Activated CD8-positive, alpha-beta memory T cell treated with anti-CD3 and anti-CD28 coated beads, Interleukin-2, amount 10 ng/mL, durations not matched to agents 7 days and 5 days (primary cell): ENCODE measurements around the gene NEK8. TPM values are rescaled to one million over a fixed set of nuclear protein-coding genes. Genes with fewer than 3 reads are reported as not detected.
"Not testable (repeated sequence)": the region's sequence is repeated elsewhere in the genome, so short reads cannot be mapped to it uniquely, and the experiment has no call there.

Experiments
- ATAC-seq: fragments of 150-1000 bp; cut with Tn5 transposase; one replicate; pipeline ENCODE4 v1.10.0; 2021; ENCODE audit warnings: moderate library complexity
- CTCF ChIA-PET: fragments of 350-600 bp; sonication (Branson Sonifier 250); formaldehyde crosslinking; loops from one replicate; lab custom pipeline; 2021; ENCODE audit warnings: antibody characterized with exemption; lab: Charles Lee
- DNase-seq: peaks from one replicate; pipeline ENCODE4 v3.0.0-alpha.2; 2020
- H3K27ac Mint-ChIP-seq: one replicate; pipeline ENCODE4 v1.8.0; 2021; ENCODE audit warnings: mild to moderate bottlenecking, mixed read lengths
- H3K27me3 Mint-ChIP-seq: one replicate; pipeline ENCODE4 v1.8.0; 2021; ENCODE audit warnings: mixed read lengths
- H3K36me3 Mint-ChIP-seq: one replicate; pipeline ENCODE4 v1.8.0; 2021; ENCODE audit warnings: mild to moderate bottlenecking, mixed read lengths
- H3K4me1 Mint-ChIP-seq: one replicate; pipeline ENCODE4 v1.8.0; 2021; ENCODE audit warnings: mixed read lengths
- H3K4me3 Mint-ChIP-seq: one replicate; pipeline ENCODE4 v1.8.0; 2021; ENCODE audit warnings: mild to moderate bottlenecking, moderate library complexity, mixed read lengths
- H3K9me3 Mint-ChIP-seq: one replicate; pipeline ENCODE4 v1.8.0; 2022; ENCODE audit warnings: low read depth, mixed read lengths
- total RNA-seq, 2 experiments: library from RNA; stranded (reverse); gene quantifications; one replicate each; pipeline ENCODE4 v1.2.3, GENCODE V29; 2021

The NEK8 gene
- total RNA-seq, 2 experiments from 2014 or later, result 3.6 to 5.1 TPM

DNA sequence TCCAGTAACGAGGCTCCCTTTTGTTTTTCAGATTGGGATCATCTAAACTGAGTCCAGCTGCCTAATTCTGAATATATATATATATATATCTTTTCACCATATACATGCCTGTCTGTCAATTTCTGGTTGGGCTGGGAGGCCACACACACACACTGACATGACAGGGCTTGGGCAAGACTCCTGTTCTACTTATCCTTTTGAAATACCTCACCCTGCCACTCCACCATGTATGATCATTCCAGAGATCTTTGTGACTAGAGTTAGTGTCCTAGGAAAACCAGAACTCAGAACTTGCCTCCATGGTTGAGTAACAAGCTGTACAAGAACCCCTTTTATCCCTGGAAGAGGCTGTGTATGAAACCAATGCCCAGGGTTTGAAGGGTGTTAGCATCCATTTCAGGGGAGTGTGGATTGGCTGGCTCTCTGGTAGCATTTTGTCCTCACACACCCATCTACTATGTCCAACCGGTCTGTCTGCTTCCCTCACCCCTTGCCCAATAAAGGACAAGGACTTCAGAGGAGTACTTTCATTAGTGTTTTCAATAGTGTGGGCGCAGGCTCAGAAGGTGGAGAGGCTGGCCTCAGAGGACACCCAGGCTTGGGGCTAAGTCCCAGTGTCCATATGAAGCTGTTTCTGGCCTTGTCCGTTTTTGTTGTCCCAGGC lies 4.6 kb upstream of the NEK8 start:
- H3K9me3 Mint-ChIP-seq, DNase-seq, H3K27me3 Mint-ChIP-seq, ATAC-seq: not testable (repeated sequence)
- H3K4me3 Mint-ChIP-seq, result peak overlapping the region; percentile 79
- H3K27ac Mint-ChIP-seq, result peak overlapping the region; percentile 85
- H3K4me1 Mint-ChIP-seq, result peaks cover 53% of the 10 kb centered on the region
- CTCF ChIA-PET, result interaction anchor here (1.1 to 12.9 kb wide), 6 partner anchors 23 to 393 kb away, joined by 3 to 591 read pairs (median 5); partner anchors contain the start of genes FLOT2, PHF12 and TRAF4
- peaks cover 51% of the 10 kb centered on the region for H3K36me3 Mint-ChIP-seq

DNA sequence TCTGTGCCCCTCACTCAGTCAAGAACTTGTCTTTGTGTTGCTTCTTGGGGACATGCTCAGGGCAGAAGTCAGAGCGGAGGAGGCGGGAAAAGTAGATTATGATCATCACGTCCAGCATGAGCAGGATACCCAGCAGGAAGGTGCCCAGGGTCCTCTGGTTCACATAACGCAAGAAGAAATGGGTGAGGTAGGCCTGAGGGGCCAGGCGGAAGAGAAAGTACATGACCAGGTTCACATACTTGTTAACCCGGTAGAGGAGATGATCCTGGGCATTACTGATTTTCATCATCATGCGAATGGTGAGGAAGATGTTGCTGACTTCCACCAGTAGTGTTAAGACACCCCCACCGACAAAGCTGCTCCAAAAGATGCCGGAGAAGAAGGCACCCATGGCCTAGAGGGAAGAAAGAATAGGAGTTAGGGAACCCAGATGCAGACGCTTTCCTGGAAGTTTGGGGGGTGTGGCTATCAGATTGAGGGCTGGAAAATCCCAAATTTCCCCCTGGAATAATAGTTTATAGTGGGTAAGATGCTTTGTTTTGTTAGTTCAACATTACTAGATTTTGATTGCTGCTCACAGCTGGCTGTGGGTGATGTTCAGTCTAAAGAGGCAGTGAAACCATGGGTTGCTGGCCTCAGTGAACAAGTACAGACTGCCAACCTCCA lies 4.0 kb upstream of the NEK8 start:
- Mint-ChIP-seq H3K4me1 (peaks cover 53% of the 10 kb centered on the region), H3K36me3 (peaks cover 51% of the 10 kb centered on the region), H3K9me3 (no peaks in the 10 kb centered on the region), H3K4me3 (peak overlapping the region; percentile 79), H3K27ac (peak overlapping the region; percentile 85), H3K27me3 (no peaks in the 10 kb centered on the region)
- ATAC-seq (no peak), DNase-seq (no peak)
- CTCF ChIA-PET, result interaction anchor here (1.1 to 12.9 kb wide), 8 partner anchors 12 to 393 kb away, joined by 3 to 591 read pairs (median 4); partner anchors contain the start of genes FLOT2 and TRAF4

DNA sequence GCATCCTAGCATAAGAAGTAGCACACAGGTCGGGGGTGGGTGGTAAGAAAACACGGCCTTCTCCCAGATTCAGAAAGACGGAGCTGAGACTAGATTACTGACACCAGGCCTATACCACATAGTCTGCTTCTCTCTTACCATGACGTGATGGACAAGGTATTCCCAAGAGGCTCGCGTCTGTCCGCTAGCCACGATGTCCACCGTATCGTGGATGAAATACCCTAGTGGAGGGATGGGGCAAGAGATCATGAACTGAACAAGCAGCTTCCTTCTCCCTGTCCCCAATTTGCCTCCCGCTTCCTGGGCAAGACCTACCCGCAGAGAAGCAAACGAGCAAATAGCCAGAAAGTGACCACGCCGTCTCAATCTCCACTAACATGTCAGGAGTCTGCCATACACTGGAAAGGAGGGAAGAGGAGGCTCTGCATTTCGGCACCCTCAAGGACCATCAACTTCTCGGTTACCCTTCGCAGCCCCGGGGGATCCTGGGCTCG lies 3.4 kb upstream of the NEK8 start:
- Mint-ChIP-seq H3K9me3 (no peaks in the 10 kb centered on the region), H3K27me3 (no peaks in the 10 kb centered on the region), H3K4me1 (peaks cover 56% of the 10 kb centered on the region), H3K4me3 (peak overlapping the region; percentile 79), H3K27ac (peak overlapping the region; percentile 85), H3K36me3 (peaks cover 45% of the 10 kb centered on the region)
- ATAC-seq (no peak), DNase-seq (peak; percentile 52)
- CTCF ChIA-PET, result interaction anchor here (1.1 to 12.9 kb wide), 10 partner anchors 13 to 392 kb away, joined by 3 to 591 read pairs (median 4); partner anchors contain the start of genes FLOT2 and TRAF4

DNA sequence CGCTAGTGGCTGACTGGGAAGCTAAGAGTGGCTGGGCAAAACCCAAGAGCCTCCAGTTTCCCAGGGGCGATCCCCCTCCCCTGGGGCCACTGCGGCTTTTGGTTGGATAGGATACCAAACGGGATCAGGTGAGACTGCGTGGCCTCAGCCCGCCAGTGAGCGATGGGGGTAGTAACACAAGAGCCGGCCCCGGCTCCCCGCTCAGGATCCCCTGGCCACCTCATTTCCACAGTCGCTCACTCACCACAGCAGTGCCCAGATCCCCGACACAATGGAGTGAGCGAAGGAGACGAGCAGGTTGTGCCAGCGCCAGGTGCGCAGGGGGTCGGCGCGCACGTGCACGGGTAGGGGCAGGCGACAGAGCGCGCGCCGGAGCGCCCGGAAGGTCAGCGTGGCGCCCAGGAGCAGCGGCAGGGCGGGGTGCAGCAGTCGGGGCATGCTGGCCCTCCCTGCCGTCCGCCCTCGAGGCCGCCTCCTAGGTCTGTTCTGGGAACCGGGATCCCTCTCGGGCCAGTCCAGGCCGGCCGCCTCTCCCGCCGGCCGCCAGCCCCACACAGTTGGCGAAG lies 2.8 kb upstream of the NEK8 start:
- CTCF ChIA-PET, result interaction anchor here (1.0 to 12.9 kb wide), 35 partner anchors 13 to 406 kb away, joined by 3 to 591 read pairs (median 12); partner anchors contain the start of genes BLTP2, DHRS13, FAM222B and FLOT2
- peak; percentile 1 for ATAC-seq

GRCh38 chr17:28726226-28726626 lies 2.4 kb upstream of the NEK8 start, which contains the start of gene TLCD1:
Gene TLCD1 (minus strand): TSS chr17:28726233. CDS start chr17:28726097, 136 bp downstream.
- ATAC-seq, result peak; percentile 65
- Mint-ChIP-seq H3K27ac (peak within 1 kb of the TSS; percentile 94), H3K27me3 (no peaks in the 10 kb centered on the region), H3K9me3 (no peaks in the 10 kb centered on the region), H3K36me3 (peaks cover 35% of the 10 kb centered on the region), H3K4me1 (peaks cover 53% of the 10 kb centered on the region), H3K4me3 (peak within 1 kb of the TSS; percentile 91)
- CTCF ChIA-PET, result interaction anchor here (0.7 to 12.9 kb wide), 52 partner anchors 9 to 419 kb away, joined by 3 to 591 read pairs (median 6); partner anchors contain the start of genes BLTP2, DHRS13, FAM222B and FLOT2
- DNase-seq, result peak; percentile 87

More for the DNA sequence above, 2.8 kb upstream of the NEK8 start:
- Mint-ChIP-seq H3K27me3 (no peaks in the 10 kb centered on the region), H3K36me3 (peaks cover 40% of the 10 kb centered on the region), H3K4me1 (peaks cover 54% of the 10 kb centered on the region), H3K9me3 (no peaks in the 10 kb centered on the region), H3K27ac (peak overlapping the region; percentile 85), H3K4me3 (peak overlapping the region; percentile 79)
- peak; percentile 71 for DNase-seq

- H3K27ac Mint-ChIP-seq, result peak overlapping the region; percentile 94
- H3K27me3 Mint-ChIP-seq, result no peaks in the 10 kb centered on the region
- no peaks in the 10 kb centered on the region for H3K9me3 Mint-ChIP-seq
- CTCF ChIA-PET, result interaction anchor here (0.7 to 12.9 kb wide), 62 partner anchors 8 to 419 kb away, joined by 3 to 591 read pairs (median 5); partner anchors contain the start of genes BLTP2, DHRS13, FAM222B and FLOT2
- H3K36me3 Mint-ChIP-seq, result peaks cover 30% of the 10 kb centered on the region
- peaks cover 47% of the 10 kb centered on the region for H3K4me1 Mint-ChIP-seq
- ATAC-seq (peak; percentile 51), DNase-seq (peak; percentile 96)
- peak overlapping the region; percentile 91 for H3K4me3 Mint-ChIP-seq
Observed at GRCh38 chr17:28726627-28727491, 1.7 kb upstream of the NEK8 start.

DNA sequence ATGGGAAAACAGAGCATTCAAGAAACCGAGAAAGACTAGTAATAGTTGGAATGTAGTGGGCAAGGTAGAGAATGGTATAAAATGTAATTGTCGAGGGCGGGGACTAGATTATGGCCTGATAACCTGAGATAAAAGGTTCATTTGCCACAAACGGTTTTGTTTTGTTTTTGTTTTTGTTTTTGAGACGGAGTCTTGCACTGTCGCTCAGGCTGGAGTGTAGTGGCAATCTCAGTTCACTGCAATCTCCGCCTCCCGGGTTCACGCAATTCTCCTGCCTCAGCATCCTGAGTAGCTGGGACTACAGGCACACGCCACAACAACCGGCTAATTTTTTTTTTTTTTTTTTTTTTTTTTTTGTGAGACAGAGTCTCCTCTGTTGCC lies 1.4 kb downstream of the NEK8 start:
- Mint-ChIP-seq H3K36me3 (peaks cover 4% of the 10 kb centered on the region), H3K9me3 (no peaks in the 10 kb centered on the region), H3K4me1 (peaks cover 22% of the 10 kb centered on the region), H3K4me3 (no peak overlapping the region), H3K27me3 (no peaks in the 10 kb centered on the region), H3K27ac (peak overlapping the region; percentile 1)
- no peak for ATAC-seq
- no peak for DNase-seq
- CTCF ChIA-PET, result interaction anchor here (1.7 to 12.9 kb wide), 3 partner anchors 17 to 41 kb away, joined by 5 to 591 read pairs (median 7); partner anchors contain the start of gene TRAF4

- ATAC-seq, result no peak
- Mint-ChIP-seq H3K4me1 (peaks cover 21% of the 10 kb centered on the region), H3K27ac (no peak overlapping the region), H3K9me3 (no peaks in the 10 kb centered on the region), H3K36me3 (peaks cover 5% of the 10 kb centered on the region), H3K4me3 (no peak overlapping the region), H3K27me3 (no peaks in the 10 kb centered on the region)
- no peak for DNase-seq
- CTCF ChIA-PET, result interaction anchor here (1.5 to 12.9 kb wide), 2 partner anchors 13 to 109 kb away, joined by 6 to 591 read pairs; partner anchors contain the start of genes FAM222B and TRAF4
Observed at GRCh38 chr17:28733346-28733745, 4.8 kb downstream of the NEK8 start.

DNA sequence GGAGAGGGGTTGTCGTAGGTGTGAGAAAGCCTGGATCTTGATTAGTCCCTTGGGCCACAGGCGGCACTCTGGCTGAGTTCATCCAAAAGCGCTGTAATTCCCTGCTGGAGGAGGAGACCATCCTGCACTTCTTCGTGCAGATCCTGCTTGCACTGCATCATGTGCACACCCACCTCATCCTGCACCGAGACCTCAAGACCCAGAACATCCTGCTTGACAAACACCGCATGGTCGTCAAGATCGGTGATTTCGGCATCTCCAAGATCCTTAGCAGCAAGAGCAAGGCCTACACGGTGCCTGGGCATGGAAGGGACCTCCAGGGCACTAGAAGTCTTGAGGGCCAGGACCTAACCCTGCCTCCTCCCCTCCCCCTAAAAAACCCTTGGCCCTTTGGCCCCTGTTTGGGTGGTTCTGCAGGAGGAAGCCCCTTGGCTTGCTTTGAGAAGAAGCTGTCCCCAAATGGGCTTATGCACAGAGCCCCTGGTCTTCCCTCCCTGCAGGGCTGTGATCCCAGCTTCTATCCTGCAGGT lies 6.2 kb downstream of the NEK8 start:
- Mint-ChIP-seq H3K27ac (no peak overlapping the region), H3K9me3 (peaks cover 2% of the 10 kb centered on the region), H3K36me3 (peaks cover 14% of the 10 kb centered on the region), H3K4me1 (peaks cover 24% of the 10 kb centered on the region), H3K27me3 (no peaks in the 10 kb centered on the region), H3K4me3 (no peak overlapping the region)
- ATAC-seq, result no peak
- DNase-seq, result no peak
- CTCF ChIA-PET, result interaction anchor here (1.3 to 12.9 kb wide), 3 partner anchors 8 to 218 kb away, joined by 3 to 591 read pairs (median 6); partner anchors contain the start of gene TRAF4

DNA sequence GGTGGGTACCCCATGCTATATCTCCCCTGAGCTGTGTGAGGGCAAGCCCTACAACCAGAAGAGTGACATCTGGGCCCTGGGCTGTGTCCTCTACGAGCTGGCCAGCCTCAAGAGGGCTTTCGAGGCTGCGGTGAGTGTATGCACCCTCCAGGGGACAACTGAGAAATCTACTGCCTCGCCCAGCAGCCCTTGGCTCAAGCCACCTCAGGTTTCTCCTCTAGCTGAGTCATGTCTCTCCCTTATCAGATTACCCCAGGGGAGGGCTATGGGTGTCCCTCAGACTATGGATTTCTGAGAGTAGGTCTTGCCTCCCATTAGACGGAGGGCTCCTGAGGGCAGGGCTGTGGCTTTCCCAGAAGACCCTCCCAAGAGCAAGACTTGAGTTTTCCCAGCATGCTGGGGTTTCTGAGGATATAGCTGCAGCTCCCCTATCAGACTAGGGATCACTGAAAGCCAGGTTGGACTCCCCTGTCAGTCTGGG lies 6.7 kb downstream of the NEK8 start:
- no peak overlapping the region for H3K27ac Mint-ChIP-seq
- DNase-seq, result no peak
- peaks cover 3% of the 10 kb centered on the region for H3K9me3 Mint-ChIP-seq
- CTCF ChIA-PET, result interaction anchor here (1.3 to 12.9 kb wide), 3 partner anchors 8 to 218 kb away, joined by 3 to 591 read pairs (median 6); partner anchors contain the start of gene TRAF4
- H3K27me3 Mint-ChIP-seq, result no peaks in the 10 kb centered on the region
- H3K4me3 Mint-ChIP-seq, result no peak overlapping the region
- peak; percentile 33 for ATAC-seq
- H3K4me1 Mint-ChIP-seq, result peaks cover 22% of the 10 kb centered on the region
- peaks cover 15% of the 10 kb centered on the region for H3K36me3 Mint-ChIP-seq

- not testable (repeated sequence) for H3K9me3 Mint-ChIP-seq, H3K27ac Mint-ChIP-seq, H3K4me3 Mint-ChIP-seq, H3K27me3 Mint-ChIP-seq, DNase-seq, ATAC-seq
- peaks cover 18% of the 10 kb centered on the region for H3K36me3 Mint-ChIP-seq
- CTCF ChIA-PET, result interaction anchor here (1.3 to 12.9 kb wide), 3 partner anchors 9 to 217 kb away, joined by 3 to 591 read pairs (median 6); partner anchors contain the start of gene TRAF4
- H3K4me1 Mint-ChIP-seq, result peaks cover 22% of the 10 kb centered on the region
Observed at GRCh38 chr17:28735913-28736769, 7.6 kb downstream of the NEK8 start.
